IPS DF 4.7 (cell line): ENCODE measurements around the gene MAL.

ENCODE experiments used
- DNase-seq: peaks from one replicate; pipeline ENCODE4 v3.0.0-alpha.2; 2013; ENCODE audit warnings: low spot score; ENCODE audit errors: extremely low read depth

MAL gene

DNA sequence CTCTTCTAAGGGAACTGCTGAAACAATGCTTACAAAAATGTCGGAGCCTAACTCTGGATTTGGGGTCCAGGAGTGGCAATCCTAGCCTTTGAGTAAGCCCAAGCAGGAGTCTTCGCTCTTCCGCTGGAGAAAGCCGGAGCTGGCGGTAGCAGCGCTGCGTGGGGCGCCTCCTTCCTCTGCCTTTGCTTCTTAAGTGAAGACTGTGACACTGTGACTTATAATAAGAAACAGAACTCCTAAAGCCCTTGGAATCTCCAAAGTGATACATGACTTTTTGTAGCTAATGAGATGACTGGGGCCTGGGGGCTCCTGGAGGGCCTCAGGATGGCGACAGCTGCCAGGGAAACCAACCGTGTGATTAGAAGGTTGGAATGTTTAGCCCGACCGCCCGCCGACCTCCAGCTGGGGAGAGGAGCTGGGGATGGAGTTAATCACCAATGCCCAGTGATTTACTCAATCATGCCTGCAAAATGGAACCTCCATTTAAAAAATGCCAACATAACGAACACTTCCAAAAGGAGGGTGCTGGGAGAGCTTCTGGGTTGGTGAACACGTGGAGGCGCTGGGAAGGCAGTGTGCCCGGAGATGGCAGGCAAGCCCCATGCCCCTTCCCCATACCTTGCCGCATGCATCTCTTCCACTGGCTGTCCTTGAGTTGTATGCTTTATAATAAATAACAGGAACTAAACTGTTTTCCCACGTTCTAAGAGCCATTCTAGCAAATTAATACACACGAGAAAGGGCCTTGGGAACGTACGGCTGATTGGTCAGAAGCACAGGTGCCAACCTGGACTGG lies 29.0 kb upstream of the MAL start:
- DNase-seq: no peak

DNA sequence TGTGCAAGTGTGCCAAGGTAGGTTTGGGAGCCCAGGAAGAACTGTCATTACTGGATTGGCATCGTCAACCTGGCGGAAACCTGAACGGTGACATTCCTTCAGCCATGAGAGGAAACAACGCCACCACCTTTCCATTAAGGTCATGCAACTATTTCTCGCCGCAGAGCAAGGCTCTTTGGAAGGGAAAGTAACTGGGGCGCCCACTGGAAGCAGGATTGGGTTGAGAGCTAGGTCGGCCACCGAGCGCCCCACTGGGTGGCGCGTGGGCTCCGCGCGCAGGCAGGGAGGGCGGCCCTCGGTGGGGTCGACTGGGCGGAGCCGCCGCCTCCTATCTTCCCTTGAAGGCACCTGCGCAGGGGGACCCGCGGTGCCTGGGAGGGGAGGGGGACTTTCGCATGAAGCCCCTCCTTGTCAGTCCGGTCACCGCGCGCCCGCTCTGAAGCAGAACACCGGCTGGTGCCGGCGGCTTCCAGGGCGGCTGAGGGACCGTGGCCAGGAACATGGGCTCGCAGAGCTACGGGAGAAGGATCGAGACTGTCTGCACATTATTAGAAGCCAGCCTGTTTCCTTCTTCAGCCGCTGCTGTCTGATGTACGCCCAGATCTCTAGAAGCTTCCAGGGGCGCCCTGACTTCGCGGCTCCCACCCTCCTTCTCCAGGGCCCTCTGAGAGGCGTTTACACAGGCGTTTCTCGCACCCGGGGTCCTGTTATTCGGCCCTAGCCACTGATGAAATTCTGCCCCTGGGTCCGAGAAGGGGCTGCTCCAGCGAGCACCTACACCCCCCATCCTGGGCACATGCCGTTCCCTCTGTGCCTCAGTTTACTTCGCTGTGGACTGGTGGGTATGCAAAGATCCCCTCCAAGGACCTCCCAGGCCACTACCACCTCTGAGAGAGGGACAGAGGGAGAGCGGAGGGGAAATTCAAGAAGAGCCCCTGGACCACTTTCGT lies 27.3 kb upstream of the MAL start:
- DNase-seq: no peak

DNA sequence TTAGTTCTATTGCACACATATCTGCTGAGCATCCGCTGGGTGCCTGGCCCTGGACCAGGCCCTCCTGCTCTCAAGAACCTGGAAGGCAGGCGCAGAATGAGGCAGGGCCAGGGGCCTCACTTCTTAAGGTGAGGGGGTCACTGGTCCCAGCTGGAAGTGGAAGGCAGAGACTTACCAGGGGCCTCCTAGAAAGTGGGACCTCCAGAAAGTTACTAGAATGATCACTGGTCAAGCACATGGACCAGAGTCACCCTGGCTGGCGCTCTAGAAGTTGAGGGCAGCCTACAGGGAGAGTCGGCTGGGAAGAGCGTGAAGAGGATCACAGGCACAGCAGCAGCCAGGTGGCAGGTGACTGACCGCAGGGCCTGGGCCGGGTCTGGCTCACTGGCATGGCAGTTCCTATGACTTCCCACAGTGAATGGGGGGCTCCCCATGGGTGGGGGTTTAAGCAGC lies 26.1 kb upstream of the MAL start:
- no peak for DNase-seq

DNA sequence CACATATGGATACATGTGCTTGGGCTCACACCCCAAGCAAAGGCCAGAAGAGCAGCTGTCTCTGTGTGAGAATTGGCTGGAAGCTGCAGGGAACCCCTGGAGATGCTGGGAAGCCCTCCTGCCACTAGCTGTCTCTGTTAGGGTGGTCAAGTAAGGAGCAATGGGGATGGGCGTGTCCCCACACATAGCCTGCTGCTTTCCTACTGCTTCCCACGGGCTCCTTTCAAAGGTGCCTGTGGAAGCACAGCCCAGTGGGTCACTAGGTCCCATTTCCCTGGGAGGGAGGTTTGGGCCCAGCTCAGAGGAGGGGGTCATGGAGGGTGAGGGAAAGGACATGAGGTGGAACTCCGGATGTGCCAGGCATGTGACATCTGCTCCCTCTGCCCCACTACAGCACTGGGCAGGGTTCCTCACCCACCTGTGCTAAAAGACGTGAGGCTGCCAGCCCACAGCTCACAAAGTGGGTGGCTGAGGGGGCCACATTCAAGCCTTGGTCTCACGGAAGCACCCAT lies 24.4 kb upstream of the MAL start:
- no peak for DNase-seq

DNA sequence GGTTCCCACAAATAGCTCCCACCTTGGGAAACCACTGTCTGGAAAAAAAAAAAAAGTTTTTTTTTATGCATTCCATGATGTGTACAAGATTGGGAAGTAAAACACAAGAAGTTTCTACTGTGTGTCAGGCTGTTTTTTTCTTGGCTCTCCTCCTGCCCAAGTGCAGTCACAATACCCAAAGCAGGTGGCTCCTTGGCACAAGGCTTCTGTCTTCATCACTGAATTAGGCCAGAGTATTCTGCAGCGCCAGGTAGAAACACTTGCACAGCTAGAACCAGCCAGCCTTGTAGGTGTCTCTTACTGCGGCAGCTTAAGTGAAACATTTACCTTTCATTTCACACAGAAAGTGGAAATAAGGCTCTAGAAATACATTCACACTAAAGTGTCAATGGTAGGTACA lies 23.8 kb upstream of the MAL start:
- no peak for DNase-seq

DNA sequence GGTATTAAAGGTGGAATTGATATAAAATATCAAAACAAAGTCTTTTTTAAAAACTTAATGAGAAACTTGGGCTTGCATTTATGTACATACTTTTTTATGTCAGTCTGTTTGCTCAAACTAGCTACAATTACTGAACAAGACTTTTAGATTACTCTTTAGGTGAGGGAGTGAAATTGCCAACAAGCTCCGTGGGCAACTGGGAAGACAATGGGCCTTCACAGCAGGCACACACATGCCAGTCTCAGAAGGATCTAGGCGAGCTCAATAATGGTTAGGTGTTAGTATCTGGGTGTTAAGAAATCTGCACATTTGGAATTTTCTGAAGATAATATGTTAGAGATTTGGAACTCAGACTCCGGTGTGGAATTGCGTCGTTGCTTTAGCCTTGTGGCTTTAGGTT lies 23.0 kb upstream of the MAL start:
- no peak for DNase-seq

DNA sequence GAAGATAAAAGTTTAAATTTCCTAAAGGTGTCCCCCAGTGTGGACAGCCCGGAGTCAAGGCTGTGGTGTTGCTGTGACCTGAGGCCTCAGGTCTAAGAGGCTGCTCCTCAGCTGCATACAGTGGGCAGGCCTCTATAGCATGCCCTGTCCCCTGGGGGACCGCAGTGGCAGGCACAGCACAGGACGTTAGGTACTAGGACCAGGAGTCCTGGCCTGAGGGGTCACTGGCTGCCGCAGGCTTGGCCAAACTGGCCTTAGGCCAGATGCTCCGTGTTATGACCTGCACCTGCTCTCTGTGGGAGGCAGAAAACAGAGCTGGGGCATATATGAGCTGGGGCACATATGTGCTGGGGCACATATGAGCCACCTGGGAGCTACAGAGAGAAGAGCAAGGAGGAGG lies 21.2 kb upstream of the MAL start:
- no peak for DNase-seq

DNA sequence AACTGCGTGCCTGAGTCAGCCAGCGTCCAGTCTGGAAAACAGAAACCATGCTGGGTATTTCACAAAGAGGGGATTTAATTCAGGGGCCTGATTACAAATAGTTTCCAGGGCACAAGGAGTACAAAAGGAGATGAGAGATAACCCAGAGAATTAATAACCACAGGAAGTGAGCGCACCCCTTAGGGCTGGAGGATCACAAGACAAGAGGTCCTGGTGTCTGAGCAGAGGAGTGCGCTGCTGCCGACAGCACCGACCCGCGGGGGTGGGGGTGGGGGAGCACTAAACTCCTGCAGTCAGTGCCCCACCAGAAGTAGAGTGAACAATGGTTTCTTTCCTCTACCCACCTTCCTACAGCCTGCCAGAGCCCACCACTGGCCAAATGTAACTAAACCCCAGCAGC lies 20.8 kb upstream of the MAL start:
- DNase-seq: no peak

DNA sequence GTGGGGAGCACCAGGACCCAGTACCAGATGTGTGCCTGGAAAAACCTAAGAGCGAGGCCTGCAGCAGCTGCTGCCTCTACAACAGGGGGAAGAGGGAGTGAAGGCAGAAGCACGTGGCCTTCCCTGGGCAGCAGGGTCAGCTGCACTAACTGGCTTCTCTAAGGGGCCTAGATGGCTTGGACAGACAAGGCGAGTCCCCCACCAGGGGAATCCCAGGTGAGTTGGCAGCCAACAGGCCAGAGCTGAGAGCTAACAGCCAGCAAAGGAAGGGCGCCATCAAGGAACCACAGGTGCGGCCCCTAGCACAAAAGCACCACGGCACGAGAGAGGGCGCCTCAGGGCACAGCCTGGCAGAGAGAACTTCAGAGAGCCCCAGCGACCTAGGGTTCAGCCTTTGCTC lies 19.8 kb upstream of the MAL start:
- no peak for DNase-seq

DNA sequence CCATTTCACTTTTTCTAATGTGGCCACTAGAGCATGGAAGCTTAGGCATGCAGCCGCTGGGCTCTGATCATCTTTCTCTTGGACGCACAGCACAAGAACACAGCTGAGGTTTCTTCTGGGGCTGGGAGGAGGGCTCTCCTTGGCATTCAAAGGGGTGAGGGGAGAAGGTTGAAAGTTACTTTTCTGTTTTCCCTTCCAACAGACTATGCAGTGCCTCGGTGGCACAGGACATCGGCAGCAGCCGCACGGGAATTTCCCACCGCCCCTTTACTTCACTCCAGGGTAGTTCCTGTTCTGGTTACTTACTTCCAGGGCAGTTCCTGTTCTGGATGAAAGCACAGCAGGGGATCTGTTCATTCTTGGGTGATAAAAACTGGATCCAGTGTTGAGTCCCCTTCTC lies 18.9 kb upstream of the MAL start:
- DNase-seq: no peak

DNA sequence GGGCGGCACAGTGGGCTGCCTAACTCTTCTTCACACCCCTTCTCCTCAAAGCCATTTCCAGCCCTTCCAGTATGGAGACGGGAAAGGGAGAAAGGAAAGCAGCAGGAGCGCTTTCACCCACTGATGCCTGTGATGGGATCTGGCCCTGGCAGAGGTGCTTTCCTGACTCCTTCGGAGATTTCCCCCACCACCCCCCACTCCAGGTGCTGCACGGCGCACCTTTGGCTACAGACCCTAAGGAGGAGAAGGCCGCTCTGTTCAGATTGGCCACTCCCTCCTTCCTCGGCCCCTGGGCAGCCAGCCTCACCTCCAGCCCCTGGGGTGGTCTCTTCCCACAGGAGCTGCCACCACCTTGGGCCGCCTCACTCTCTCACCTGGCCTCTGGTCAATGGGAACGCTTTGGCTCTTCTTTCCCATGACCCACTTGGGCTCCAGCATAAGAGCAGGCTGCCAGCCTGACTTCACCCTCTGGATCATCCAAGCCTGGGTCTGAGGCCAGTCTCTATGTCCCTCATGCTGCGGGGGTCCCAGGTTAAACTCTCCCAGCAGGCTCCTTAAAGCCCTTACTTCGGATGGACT lies 18.4 kb upstream of the MAL start:
- no peak for DNase-seq

DNA sequence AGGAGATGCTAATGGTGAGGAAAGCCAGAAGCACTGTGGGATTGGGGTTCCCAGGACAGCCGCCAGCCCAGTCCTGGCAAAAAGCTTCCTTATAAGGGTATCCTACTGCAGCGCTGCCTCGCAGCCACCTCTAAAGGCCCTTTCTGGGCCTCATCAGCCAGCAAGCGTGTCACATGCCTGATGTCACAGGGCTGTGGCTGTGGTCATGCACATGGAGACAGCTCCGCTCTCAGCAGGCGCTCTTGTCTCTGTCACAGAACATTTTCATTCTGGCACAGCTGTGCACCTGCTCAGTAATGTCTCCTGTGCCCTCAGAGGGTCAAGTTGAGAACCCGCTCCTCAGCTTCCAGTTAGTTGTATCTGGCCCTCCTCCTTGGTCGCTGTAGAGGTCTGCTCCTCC lies 17.7 kb upstream of the MAL start:
- no peak for DNase-seq

DNA sequence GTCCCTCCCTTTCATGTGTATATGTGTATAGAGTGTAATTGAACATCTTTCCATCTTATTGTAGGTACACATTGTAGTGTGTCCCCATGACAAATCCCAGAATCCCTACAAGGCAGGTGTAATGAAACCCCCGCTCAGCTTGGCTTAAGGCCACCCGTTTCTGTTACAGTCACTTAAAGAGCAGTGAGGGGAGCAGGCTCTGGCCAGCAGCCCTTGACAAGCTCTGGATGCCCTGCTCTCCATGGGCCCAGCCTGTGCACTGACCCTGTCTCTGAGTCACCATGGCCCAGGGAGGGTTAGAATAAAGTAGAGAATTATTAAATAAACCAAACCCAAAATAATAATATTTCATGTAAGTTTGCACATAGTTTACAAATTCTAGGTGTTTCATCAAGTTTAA lies 17.2 kb upstream of the MAL start:
- no peak for DNase-seq

DNA sequence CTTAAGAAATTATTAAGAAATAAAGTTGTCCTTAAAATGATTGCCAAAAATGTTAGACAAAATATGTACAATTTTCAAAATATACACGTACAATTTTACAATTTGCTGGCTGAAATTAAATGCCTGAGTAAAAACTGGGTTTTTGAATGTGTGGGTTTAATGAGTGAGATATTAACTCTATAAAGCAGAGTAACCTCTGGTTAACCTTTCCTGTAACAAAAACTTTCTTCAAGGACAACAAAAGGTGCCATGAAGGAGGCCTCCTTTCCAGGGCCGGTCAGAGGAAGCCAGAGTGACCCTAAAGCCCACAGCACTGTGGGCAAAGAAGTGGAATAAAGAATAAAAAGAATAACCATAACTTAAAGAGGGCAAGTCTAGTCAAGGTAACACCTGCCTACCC lies 16.5 kb upstream of the MAL start:
- DNase-seq: no peak

DNA sequence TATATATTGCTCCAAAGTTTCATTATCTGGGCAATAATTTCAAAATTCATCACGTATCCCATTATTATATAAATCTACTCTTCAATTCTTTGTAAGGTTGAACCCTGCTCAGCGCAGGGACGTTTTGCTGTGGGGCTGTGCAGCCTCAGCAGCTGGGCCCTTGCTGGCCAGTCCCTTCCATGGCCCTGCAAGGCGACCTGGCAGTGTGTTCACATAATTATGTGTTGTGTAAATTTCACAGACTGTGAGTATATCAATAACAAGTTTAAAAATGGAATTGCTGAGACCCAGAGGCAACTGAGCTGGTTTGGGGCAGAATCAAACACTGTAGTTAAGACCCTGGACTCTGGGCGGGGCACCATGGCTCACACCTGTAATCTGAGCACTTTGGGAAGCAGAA lies 16.1 kb upstream of the MAL start:
- DNase-seq: no peak

DNA sequence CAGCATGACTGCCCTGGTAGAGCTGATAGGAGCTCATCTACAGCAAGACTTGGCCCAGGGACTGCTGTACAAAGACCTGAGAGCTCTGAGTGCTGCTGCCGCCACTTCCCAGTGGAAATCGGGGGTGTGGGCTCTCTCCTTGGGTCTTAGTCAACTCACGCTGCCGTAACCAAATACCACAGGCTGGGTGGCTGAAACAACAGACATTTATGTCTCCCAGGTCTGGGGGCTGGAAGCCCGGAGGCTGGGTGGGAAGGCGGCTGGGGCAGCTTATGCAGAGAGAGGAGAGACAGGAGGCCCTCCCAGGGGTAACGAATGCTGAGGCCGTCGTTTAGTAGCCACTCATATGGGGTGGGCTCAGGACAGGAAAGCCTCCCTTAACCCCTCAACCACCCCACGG lies 15.4 kb upstream of the MAL start:
- no peak for DNase-seq

DNA sequence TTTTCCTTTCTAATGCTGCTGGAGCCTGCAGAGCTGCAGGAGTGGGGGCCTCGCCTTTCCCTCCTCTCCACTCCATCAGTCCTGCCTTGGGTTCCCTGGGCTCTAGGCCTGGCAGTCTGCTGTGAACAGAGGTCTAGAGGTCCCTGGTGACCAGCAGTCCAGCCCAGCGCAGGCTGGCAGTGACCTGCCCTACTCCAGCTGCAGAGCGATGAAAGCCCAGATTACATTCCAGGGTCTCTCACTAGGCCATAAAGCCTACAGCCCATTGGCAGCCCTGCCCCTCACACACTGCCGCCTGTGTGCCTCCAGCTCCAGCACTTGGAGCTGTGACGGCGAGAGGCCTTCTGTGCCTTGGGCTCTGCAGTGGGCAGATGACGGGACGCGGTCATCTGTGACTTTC lies 14.8 kb upstream of the MAL start:
- DNase-seq: no peak

DNA sequence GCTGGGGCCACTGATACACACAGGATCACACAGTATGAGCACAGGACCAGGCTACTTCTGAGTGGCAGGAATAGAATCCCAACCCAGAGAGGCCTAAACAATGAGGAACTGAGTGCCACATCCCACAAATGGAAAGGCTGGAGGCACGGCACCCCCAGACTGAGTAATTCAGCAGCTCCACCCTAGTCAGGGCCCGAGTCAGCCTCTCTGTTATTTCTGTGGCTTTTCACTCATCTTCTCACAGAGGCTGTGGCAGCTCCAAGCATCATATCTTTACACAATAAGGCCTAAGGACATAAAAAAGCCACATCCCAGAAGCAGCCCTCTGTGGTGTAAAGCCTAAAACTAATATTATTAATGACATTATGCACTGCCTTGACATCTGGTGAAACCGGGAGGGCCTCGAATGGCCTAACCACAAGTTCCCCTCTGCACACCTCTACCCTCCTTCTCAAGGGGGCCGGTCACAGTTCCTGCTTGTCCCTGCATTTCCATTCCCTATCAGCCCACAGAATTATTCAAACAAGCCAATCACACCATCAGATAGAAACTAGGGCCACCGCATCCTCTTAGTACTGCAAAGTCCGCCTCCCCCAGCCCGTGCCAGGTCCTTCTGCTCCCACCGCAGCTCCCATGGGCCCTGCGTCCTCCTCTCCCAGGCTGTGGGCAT lies 12.5 kb upstream of the MAL start:
- DNase-seq: no peak

DNA sequence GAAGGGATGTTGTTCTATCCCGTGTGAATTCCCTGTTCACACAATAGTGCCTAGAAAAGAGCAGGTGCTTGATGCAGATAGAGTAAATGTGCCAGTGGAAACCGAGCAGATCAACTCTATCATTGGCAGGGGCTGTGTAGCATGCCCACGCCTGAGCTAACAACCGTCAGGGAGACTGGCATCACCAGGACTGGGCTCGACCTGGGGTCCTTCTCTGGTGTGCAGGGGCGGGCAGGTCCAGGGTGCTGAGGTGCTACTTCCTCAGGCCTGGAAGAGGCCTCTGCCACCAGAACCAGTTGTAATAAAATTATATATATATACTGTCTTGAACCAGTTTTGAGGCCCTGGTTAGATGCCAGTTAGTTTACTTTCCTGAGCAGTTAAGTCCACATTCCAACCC lies 11.8 kb upstream of the MAL start:
- DNase-seq: no peak

DNA sequence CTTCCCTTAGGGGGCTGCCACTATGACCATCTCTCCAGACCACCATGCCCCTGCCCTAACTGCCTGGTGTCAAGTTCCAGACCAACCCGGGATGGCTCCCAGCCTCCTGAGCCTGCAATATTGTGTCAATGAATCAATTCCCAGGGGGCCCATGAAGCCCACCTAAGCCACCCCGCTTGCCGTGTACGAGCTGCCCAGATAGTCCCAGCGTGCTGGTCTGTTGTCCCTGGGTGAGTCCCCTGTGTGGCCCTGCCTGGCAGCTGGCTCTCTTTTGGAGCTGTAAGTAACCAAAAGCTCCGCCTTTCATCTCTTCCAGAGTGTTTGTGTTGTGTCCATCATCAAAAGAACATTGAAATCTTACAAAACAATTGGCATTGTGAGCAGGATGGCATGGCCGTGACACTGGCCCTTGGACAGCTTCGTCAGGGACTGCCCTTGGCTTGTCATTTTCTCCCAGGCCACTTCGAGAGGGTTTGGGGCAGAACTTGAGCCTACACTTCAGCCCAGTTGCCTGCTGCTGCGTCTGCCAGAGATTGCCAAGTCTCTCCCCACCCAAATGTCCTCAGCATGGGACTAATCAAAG lies 11.3 kb upstream of the MAL start:
- DNase-seq: no peak

DNA sequence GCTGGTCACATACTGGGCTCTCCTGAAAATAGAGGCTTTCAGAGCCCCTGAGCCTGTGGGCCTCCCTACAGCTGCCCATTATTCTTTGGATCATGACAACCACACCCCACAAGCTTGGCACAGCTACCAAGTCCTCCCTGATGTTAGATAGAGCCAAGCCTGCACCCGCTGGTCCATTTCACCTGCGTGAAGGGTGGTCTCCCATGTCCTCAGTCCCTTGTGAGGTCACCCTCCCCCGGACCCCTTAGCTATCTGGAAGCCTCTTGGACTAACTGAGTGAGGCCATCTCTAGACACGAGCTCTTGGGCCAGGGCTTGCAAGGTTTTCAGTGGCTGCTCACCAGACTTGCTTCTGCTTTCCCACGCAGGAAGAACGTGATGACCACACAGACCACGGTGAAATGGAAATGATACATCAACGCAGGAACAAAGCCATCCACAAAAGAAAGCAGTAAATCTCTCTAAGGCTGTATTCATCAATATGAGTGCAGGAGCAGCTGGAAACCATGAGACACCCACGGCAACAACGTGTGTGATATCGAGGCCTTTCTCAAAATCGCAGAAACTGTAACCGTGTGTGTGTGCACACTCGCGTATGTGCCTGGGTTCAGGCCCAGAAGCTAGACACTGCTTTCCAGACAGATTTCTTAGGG lies 10.1 kb upstream of the MAL start:
- DNase-seq: no peak
